CD4-positive, alpha-beta T cell treated with Interleukin-17A for 4 hours (primary cell): ENCODE data around the gene ACOXL.
"Not testable (repeated sequence)": the region's sequence is repeated elsewhere in the genome, so short reads cannot be mapped to it uniquely, and the experiment has no call there.

Experiments
- DNase-seq: peaks from one replicate; pipeline ENCODE4 v3.0.0-alpha.2; 2020; ENCODE audit warnings: mixed read lengths

Gene ACOXL

GRCh38 chr2:110834134-110834827 lies 101.9 kb downstream of the ACOXL start:
- DNase-seq, result no peak

- no peak for DNase-seq
Observed at GRCh38 chr2:110836671-110837070, 104.3 kb downstream of the ACOXL start.

DNA sequence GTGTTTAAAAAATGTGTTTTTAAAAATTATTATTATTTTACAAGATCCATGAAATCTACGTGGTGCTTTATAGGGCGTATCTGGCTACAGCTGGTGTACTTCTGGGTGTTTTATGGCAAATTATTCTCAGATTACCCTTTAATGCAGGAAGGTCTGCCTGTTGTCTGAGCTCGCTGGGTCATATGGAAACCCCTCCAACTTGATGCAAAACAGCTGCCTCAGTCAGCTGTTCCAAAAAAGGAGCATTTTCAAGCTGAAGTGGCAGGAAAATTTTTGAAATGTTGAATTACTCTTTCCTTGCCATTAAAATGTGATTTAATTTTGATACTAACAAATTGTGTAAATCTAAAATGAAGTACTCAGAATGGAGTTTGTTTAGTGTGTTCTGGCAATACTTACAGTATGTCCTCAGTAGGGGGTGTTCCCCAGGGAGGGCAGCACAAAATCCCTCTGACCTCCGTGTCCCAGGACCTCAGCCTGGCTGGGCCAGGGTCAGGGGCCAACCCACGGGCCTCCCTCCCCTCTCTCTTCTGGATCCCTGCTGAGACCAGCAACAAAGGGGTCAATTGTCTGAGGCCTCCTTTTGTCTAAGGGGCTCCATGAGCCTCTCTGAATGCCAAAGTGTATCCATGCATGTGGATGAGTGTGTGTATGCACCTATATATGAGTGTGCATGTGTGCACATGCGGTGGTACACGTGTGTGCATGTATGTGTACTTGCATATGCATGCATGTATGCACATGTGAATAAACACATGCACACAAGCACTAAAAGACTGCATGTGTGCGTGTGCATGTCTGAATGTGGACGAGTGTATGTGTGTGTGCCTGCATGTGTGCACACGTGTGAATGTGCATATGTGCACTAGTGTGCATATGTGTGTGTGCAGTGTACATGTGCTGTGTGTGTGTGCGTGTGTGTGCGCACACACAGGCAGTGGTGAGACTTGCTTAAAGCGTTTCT lies 105.4 kb downstream of the ACOXL start:
- DNase-seq, result no peak

DNA sequence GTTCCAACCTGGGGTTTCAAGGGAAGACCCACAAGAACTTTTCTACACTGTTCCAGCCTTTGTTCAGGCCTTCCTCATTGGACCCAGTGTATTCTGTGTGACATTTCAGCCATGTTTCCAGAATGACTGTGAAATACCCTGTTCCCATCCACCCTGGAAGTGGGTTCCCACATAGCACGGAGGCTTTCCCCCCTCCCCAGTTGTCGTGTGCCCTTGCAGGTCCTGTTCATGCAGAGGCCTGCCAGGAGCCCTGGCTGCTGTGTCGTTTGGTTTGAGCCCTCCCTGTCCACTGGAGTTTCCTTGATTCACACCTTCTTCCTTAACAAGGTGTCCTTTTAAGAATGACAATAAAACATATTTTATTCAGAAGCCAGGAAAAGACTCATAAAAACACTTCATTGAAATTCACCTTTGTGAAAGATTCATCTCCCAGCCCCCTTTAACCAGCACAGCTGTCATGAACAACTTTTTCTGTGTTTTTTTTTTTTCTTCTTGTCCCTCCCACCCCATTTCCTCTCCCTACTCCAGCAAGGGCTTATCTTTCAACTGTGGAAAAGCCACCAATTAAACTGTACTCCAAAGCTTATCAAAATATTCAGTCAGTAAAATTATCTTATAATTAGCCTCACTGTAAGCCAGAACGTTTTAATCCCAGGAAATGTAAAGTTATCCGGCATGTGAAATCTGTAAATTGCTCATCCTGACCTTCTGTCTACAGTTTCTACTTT lies 106.4 kb downstream of the ACOXL start:
- DNase-seq, result no peak

DNA sequence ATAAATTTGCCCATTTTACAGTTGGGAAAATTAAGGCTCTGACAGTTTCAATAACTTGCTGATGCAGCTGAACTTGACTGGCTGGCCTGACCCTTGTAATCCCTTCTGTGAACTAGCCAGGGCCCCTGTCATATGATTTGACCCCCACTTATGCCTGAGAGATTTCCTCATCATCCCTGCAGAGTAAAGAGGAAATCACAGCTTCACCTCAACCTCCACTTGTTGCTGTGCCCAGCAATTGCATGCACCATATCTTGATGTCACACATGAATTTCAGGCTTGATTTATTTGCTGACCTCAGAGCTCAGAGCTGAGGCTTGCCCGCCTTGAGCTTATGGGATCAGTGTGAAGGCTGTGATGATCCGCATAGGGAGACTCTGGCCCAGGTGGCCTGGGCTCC lies 108.1 kb downstream of the ACOXL start:
- DNase-seq, result no peak

DNA sequence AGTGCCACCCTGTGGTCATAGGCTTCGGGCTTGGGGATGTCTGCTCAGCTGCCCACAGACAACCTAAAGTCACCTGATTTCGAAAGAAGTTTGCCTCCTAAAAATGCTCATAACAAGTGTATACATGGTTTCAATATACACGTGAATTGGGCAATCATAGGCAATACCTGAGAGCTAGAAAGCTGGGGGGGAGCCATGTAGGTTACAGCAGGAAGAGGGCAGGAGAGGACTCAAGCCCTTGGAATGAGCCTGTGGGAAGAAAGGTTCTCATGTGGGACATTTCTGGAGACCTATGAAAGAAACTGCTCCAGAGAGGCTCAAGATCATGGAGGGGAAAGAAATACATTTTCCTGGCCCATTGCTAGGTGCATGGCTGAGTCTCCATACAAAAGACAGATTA lies 109.7 kb downstream of the ACOXL start:
- DNase-seq, result no peak

GRCh38 chr2:110843496-110843895 lies 111.1 kb downstream of the ACOXL start:
- DNase-seq, result no peak

GRCh38 chr2:110843959-110844510 lies 111.7 kb downstream of the ACOXL start:
- no peak for DNase-seq

DNA sequence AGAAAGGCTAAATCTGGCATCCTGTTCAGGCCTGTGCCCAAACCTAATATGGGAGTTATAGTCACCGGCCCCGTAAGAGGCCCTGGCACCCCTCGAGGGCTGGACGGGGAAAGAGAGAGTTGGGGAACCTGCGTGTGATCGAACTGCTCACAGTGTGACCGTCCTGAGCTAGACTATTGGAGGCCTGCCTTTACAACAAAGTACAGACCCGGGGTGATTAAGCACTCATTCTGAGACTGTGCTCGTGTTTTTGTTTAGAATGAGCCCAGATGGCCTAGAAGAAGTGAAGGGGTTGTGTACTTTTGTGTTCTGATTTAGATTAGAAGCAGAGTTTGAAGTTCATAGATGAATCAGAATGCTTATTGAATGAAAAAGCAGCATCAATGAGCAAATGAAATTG lies 115.3 kb downstream of the ACOXL start:
- DNase-seq, result no peak

DNA sequence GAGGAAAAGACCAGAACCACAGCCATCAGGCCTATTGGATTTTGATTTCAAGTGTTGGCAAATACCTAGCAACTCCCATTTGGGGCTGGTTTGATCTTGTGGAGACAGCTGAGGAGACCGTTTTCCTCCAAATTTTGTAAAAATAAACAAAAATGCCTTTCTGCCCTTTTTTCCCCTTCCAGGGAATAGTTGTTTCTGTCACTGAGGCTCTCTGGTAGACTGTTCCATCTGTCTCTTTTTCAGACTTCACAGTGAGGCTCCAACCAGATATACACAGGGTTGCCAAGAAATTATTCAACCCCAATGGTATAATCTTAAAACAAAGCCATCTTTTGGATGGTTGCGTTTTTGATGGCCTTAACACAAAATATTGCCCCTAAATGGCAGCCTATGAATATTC lies 115.7 kb downstream of the ACOXL start:
- DNase-seq, result no peak

DNA sequence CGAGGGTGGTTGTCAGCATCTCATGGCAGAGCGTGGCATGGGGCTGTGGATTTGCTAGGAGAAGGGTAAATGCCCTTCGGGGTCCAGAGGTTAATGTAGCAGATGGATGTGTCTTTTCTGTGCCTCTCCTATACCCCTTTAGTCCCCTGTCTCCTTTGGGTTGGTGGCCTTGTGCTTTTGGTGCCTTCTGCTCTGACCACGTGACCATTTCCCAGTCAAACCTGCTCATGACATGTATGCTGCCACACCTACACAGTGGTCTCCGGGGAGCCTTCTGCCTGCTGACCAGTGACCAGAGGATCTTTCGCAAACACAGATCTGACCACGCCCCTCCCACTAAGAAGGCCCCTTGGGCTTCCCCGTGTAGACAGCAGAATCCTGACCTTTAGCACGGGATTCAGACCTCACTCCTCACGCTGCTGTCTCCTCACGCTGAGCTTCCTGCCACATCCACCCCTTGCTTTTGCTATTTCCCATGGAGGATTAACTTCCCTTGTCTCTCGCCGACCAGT lies 116.2 kb downstream of the ACOXL start:
- no peak for DNase-seq

DNA sequence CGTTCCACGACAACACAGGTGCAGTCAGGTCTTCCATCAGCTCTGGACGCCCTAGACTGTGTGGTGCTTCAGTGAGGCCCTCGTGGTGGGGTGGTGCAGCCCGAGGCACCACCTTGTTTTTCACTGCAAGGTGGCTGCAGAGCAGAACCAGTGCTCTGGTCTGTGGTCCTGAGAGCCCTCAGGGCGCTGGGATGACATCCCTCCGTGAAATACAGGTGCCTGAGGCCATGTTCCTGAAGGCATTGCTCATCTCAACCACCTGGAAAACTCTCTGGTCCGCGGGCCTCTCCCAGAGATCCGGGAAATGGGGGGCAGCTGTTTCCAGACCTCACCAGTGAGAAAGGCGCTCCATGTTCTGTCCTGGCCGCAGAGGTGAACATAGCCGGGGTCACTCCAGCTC lies 119.2 kb downstream of the ACOXL start:
- DNase-seq, result no peak

DNA sequence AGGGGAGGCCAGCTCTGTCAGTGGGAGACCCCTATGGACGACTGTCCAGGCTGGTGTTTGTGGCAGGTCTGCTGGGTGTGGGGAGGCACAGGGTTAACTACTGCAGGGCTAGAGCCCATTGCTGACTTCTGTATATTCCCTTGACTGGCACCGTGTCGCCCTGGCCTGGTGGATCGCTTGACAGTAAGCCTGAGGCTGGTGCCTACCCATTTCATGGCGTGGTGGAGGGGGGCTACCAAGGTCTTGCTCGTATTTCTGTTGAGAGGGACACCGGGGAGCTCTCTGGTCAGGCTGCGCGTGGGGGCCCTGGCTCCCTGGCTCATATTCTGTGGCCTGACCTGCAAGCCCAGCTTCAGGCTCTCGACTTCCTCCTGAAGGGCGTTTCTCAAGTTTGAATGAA lies 119.7 kb downstream of the ACOXL start:
- DNase-seq, result no peak

DNA sequence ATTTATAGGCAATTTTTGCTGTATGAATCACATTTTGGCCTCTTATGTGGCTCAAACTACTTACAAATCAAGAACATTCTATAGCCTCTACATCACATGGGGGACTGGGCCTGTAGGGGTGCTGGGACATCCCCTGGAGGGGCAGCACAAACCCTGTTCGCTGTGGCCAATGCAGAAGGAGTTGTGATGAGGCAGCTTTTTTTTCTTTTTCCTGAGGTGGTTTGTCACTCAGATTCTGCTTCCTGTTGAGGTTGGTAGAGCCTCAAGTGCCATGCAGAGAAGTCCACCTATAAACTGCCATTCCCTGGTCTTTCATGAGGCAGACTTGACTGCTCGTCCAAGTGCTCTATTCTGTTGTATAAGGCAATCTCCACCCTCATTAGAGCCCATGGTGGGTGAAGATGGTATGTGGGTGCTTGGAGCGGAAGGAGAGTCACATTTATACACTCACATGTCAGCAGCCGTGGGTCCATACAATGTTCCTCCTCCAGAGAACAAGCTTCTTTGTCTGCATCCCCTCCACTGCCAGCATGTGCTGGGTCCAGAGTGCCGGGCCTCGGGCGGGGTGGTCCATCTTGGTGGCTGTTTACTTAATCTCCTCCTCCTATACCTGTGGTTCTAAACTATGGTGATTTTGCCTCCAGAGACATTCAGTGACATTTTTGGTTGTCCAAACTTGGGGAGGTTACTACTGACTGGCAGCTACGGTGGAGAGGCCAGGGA lies 120.3 kb downstream of the ACOXL start:
- DNase-seq, result peak; percentile 53

- DNase-seq, result peak; percentile 74
Observed at GRCh38 chr2:110853516-110853915, 121.1 kb downstream of the ACOXL start.

DNA sequence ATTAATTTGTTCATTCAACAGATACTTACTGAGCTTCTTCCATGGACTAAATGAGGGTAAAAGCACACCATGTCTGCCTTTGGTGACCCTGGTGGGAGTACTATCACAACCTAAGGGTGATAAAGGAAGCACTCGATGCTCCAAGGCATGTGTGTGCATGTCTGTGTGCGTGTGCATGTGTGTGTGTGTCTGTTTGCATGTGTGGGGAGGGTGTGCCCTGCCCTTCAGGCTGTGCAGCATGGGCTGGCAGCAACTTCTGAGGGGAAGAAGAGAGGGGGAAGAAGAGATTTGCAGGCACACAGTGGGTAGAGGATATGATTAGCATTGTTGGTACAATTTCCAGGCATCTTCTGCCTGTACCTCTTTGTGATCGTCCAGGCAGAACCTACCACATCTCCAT lies 121.6 kb downstream of the ACOXL start:
- no peak for DNase-seq

- DNase-seq, result no peak
Observed at GRCh38 chr2:110854355-110855081, 122.1 kb downstream of the ACOXL start.

DNA sequence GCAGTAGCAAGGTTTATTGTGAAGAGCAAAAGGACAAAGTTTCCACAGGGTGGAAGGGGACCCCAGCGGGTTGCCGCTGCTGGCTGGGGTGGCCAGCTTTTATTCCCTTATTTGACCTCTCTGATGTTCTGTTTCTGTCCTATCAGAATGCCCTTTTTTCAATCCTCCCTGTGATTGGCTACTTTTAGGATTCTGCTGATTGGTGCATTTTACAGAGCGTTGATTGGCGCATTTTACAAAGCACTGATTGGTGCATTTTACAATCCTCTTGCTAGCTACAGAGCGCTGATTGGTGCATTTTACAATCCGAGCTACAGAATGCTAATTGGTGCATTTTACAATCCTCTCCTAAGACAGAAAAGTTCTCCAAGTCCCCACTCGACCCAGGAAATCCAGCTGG lies 123.5 kb downstream of the ACOXL start:
- not testable (repeated sequence) for DNase-seq

DNA sequence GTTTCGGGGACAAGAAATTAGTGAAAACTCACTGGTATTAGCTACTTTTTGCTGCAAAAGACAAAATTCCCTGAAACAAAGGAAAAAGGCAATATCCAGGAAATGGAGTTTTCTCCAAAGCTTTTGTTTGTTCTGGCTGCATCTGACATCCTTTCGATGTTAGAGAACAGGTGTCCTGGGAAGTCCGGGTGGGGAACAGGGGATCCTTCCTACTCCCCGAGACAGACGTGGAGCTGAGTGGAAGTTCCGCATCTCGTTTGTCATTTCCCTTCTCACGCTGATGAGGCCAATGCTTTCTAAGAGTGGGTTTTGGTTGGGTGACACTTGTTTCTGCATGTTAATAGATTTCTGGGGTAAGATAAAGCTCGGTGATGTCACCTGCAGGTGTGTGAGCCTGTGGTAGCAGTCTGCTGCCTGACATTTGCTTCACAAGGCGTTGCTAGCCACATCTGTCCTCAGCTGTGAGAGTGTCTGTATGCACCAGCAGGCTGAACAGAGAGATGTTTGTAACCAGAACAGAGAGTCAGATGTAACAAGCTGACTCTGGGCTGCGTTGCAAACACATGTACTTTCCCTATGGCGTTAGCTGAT lies 125.9 kb downstream of the ACOXL start:
- peak; percentile 77 for DNase-seq

DNA sequence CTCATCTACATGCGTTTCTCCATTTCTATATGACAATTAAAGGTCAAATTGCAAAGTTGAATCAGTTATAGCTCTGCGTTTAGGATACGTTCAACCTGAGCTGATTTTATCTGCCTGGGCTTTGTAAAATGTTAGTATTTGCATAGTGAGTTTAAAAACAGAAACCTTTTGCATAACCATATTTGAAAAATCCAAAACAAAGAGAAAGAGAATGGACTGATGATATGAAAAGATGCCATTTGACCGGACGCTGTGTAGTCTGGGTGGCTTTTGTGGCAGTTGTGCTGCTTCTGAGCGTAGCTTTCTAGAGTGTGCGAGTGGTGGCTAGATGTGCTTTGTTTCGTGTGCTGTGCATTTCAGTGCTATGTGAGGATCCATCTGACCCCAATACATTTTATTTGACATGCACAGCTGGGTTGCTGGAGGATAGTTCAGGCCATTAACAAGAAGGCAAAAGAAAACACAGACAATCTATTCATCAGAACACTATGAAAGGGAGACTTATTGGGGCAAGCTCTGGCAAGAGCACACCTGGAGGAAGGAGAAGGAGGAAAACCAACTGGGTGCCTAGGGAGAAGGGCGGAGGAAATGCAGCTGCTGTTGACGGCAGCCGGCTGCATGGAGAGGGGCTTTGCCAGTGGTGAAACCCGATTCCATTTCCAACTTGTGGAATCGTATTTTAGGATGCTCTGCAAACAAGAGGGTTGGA lies 126.8 kb downstream of the ACOXL start:
- peak; percentile 34 for DNase-seq
